Endometrium (tissue), 2 donors: ENCODE data around the gene GNB2.

ENCODE experiments used
- FAIRE-seq: peaks from 2 replicates; lab custom pipeline; 2012; peaks lifted over from hg19 to GRCh38; lab: Jason Lieb, UNC
- donor health status: control.
- donor health status: control.

Gene GNB2

DNA sequence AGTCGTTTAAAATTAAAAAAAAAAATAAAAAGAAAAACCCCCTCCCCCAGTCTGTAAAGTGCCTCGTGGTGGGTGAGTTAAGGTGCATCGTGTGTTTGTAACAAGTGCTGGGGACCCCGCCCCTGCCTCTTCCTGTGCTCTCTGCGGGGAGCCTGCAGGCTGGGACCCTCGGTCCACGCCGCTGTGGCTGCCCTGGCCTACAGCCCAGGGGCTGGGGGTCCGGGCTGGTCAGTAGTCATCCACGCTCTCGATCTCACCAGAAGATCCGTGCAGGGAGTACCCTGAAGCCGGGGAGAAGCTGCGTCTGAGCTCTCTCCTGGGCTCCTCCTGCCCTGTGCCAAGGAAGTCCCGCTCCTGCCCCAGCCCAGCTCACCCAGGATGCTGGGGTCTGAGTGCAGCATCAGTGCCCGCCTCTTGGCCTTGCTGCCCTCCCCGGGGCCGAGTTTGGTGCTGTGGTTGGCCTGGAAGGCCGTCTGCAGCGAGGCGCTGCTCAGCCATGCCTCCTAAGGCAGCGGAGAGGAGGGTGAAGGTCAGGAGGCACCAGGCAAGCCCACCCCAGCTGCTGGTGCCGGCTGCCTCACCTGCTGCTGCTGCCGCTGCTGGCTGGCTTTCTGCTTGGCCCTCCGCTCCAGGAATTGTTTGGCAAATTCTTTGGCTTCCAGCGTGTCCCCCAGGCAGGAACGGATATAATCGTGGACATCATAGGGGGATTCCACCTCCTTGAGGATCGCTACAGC lies 8.1 kb downstream of the GNB2 start:
- FAIRE-seq = no peak

DNA sequence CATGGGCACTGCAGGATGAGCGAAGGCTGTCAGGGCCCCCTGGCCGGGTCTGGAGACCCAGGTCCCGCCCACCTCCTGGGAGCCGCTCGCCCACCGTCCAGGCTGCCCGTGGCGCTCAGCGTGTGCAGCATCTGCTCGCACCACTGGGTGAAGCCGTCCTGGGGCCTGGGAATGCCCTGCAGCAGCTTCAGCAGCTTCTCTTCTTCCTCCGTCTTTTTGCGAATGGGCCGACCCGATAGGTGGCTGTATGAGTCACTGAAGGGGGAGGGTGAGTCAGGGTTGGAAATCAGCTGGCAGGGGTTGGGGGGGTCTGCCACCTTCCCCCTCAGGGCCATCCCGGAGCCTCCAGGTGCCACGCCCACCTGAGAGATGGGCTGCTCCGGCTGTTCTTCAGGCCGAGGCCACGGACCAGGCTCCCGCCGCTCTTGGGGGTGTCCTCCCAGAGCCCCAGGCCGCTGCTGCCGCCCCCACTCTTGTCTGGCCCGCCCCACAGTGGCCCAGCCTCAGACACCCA lies 8.7 kb downstream of the GNB2 start:
- FAIRE-seq = no peak

DNA sequence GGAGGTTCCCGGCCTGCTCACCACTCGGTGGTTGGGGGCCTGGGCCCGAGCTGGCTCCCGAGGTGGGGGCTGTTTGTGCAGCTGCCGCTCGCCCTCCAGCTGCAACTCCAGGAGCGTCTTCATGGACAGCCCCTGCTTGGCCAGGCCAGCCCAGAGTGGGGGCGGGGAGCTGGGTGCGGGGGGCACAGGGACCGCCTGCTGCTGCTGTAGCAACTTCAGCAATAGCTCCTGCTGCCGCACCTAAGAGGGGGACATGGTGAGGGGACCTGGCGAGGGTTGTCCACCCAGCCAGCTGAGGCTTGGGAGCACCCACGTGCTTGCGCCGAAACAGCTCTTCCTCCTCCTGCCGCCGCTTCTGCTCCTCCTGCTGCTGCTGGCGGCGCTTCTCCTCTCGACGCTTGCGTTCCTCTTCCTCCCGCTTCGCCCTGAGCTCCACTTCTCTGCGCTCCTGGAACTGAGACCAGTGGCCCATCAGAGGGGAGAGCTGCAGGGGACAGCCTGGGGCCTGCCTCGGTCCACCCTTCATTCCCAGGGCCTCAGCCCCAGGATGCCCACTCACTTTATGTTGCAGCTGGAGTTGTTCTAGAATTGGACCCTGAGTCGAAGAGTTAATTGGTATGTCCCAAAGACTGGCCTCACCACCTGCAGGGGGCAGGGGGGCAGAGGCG lies 9.6 kb downstream of the GNB2 start:
- FAIRE-seq = no peak

DNA sequence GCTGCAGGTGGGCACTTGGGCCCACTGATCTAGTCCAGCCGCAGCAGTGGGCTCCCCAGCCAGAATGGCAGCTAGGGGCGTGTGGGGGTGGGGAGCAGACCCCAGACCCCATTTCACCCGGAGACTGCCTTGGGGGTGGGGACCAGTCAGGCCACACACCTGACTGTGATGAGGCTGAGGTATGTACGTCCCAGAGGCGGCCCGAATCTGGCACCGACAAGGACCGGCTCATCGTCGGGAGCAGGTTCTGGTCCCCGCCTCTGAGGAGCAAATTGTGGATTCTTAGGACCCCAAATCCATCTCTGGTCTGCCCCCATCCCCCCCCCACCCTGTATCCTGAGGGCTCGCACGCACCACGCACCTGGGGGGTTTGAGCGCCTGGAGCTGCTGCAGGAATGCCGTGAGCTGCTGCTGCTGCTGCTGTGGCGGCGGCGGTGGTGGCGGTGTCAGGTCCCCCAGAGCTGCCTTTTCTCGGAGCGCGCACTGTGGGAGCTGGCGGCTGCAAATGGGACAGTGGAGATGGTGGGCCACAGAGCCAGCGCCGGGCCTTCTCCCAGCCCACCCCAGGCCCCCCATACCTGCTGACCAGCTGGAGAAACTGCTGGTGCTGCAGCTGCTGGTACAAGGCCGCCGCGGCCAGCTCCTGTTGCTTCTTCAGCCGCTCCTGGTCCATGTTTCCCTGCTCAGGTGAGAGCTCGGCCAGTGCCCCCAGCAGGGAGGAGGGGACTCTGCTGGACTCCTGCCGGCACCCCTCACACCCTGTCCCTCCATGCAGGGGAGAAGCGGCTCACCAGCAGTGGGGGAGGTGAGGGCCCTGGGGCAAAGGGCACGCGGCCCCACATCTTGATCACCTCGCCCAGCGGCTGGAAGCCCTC lies 10.4 kb downstream of the GNB2 start:
- no peak for FAIRE-seq

DNA sequence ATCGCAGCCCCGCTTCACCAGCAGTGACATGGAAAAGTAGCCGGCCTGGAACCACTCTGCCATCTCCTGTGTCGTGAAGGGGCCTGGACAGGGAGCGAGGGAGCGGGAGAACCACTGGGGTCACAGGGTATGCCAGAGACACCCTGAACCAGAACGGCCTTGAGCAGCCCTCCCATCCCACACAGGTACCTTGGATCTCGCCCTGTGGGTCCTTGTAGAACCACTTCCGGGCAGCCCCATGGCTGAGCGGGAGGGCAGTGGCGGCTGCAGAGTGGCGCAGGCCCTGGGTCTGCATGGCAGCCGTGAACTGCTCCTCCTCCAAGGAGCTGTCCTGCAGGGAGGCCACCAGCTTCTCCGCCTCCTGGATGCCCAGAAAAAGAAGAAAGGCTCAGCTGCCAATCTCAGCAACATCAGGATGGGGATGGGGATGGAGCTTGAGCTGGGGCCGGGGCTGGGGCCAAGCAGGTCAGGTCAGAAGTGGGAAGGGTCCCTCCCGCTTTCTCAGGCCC lies 11.0 kb downstream of the GNB2 start:
- FAIRE-seq = no peak

DNA sequence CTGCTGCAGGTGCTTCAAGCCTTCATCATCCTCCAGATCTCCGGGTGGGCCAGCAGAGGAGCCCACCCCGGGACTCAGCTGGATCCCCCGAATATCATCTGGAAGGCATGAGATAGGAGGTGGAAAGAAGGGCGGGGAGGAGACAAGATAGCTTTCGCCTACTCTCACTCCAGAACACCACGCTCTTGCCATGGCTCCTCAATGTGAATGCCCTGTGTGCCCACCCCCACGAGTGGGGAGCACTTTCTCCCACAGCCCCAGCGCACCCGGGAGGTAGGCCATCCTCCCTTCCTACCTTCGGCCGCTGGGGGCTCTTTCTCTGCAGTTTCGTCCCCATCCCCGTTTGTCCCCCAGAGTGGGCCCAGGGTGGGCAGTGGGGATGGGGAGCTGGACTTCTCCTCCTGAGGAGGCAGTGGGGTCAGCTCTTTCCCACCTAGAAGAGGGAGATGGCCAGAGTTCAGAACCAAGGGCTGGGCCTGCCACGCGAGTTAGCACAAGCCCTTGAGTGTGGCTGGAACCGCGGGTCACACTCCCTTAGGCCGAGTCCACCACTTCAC lies 11.6 kb downstream of the GNB2 start:
- no peak for FAIRE-seq

DNA sequence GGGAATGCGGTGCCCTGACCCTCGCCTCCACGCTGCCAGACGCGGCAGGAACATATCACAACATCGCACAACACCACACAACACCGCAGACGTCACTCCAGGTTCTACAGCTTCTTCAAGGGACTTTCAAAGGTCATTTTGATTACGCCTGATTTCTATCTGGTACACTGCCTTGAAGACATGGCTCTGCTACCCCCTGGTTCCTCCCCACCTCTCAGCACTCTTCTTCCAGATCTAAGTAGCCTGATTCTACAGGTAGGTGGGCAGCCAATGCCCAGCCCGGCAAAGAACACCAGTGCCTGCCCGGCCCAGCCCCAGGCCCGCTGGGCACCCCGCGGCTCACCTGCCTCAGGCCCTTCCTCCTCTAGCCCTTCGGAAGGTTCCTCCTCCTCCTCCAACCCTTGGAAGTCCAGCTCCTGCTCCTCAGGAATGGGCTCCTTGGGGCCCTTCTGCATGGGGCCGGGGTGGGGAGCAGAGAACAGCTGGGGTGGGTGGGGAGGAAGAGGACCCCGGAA lies 12.1 kb downstream of the GNB2 start:
- FAIRE-seq = no peak

DNA sequence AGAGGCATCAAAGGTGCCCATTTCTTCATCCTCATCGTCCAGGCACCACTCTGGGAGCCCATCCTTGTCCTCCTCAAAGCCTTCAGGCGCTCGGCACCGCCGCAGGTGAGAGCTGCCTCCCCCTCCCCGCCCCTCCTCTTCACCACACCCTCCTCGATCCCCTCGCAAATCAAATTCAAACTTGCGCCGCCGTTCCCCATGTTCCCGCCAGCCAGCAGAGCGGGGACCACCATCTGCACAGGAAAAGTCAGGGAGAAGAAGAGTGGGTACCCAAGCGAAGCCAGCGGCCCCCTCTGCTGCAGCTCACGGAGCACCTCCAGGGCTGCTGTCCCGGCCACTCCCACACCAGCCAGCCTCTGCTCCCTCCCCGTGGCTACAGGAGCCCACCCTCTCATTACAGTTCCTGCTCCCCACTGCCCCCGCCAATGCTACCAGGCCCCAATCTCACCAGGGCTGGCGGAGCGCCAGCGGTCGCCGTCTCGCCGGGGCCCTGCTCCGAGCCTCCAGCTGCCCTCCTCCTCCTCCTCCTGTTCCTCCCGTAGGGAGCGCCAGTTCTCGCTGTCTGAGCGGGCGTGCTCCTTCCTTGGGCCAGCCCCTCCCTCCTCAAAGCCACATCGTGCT lies 12.8 kb downstream of the GNB2 start:
- FAIRE-seq = no peak

DNA sequence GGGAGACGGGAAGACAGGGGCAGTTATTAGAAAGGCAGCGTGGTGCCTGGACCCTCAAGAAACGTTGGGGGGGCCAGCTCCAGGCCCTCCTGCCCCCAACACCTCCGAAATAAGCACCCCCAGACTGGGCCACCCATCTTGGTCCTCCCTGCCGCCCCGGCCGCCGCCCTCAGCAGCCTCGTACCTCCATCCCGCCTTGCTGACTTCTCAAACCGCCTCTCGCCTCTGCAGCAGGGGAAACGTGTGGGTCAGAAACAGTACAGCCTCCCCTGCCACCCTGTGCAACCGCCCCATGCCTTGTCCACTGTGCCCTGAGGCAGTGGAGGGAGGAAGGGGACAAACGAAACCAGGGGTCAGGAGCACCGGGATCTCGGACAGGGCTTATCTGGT lies 13.3 kb downstream of the GNB2 start:
- no peak for FAIRE-seq

DNA sequence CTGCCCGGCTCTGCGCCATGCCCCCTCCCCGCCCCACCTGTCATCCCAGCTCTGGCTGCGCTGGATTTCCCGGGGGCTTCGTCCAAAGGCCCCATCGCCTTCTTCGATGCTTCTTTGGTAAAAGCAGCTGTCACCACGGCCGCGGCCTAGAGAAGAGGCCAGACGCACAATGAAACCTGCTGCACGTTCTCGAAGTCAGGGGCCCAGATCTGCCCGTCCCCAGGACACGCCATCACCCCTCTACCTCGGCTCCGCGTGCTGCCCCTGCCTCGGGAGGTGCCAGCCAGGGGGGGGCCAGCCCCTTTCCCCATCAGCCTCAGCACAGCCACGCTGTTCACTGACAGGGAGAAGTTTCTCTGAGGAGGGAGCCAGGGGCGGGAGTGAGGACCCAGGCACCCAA lies 13.7 kb downstream of the GNB2 start:
- no peak for FAIRE-seq

DNA sequence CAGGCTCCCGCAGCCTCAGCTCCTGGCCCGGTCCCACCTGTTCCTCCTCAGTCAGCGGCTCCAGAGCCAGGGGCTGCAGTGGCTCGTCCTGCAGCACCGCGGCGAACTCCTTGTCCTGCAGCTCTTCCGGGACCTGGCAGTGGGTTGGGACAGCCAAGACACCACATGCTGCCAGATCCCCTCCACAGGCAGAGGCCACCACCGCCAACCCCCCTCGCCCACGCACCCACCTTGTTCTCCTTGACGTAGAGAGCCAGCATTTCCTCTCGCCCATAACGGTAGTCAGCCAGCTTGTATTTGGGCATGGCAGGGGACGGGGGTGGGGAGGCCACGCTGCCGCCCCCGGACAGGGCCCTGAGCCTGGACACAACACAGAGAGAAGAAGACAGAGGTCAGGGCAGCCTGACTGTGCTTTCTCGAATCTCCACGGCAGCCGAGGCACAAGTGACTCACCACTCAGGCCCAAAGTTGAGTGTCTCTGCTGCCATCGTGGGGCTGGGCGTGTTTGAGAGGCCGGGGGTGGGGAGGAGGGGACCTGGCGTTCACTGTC lies 14.3 kb downstream of the GNB2 start:
- FAIRE-seq = no peak

DNA sequence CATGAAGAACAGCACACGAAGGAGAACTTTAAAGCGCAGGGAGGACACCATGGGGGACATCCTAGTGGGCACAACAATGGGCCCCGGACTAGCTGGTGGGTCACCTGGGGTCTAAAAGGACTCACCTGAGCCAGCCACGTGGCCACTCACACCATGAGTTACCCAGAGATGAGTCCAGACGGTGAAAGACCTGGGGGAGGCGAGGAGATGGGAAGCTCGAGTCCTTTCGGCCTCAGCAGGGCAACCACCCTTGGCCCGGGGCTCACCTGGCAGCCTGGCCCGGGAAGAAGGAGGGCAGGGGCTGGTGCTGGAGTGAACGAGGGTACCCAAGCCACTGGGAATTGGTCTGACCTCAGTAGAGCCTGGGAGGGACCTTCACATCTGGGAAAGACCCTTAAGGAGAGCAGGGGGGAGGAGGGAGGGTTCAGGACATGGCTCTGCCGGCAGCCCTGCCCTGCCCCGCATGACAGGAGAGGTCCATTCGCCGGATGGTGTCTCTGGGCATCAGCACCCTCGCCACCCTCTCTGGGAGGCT lies 14.9 kb downstream of the GNB2 start:
- no peak for FAIRE-seq

DNA sequence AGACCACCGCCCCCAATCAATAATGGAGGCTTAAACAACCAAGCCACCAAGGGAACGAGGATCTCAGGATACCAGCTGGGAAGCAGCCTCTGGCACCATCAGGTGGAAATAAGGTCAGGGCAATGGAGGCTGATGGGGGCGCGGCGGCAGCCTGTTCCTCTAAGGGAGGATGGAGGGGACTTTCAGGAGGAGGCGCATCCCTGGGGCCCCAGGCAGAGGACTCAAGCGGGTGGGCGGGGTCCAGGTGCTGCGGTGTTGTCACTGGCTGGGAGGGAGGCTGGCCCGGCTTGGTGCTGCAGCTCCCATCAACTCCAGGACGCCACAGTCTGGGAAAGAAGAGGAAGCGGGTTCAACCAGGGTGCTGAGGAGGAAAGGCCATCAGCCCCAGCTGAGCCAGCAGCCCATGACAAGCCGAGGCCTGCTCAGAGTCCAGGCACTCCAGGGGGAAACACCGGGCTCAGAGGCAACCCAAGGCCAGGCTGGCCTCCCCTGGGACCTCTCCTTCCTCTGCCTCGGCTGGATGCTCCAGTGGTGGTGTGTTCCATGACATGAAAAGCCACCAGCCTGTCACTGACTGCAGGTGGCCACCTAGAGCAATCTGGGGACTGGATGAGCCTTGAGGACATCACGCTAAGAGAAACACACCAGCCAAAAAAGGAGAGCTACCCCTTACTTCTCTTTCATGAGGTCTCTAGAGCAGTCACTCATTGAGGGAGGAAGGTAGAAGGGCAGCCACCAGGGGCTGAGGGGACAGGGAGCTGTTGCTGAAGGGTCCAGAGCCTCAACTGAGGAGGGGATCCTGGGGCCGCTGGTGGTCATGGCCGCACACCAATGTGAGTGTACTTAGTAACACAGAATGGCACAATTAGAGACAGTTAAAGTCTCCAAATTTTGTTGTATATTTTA lies 15.9 kb downstream of the GNB2 start:
- FAIRE-seq = no peak

DNA sequence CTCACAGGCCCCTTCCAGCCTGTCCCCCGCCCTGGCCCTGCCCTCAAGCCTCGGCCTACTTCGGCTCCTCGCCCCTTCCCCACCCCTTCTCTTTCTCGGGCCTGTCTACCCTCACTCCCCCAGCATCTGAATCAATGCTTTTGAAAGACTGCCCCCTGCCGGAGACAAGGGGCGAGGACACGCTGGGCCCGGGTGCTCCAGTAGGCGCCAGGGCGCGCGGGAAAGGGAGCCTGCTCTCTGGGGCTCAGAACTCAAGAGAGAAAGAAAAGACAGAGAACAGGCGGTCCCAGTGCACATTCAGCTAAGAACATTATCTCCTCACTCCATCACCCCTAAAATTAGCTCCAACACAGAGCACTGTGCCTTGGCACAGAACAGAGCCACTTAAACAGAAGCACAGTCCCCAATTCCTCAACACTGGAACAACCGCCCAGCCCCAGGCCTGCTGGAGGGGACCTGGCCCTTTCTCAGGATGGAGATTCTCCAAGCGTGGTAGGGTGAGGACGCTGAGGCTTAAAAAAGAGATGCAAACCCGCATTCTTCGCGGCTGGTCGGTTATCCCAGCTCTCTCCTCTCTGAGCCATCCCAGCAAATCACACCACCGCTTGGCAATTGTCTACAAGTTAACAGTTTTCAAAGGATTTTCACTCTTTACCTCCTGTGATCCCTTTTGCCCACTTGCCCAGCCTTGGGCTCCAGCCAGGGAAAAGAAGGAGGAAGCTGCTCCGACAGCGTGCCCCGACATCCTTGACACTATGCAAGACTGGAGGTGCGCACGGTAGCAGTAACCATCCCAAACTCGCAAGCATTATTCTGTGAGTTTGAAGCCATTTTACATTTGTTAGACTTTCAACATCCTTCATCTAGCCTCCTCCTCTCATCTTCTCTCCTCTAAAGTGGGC lies 18.4 kb downstream of the GNB2 start:
- FAIRE-seq = no peak

DNA sequence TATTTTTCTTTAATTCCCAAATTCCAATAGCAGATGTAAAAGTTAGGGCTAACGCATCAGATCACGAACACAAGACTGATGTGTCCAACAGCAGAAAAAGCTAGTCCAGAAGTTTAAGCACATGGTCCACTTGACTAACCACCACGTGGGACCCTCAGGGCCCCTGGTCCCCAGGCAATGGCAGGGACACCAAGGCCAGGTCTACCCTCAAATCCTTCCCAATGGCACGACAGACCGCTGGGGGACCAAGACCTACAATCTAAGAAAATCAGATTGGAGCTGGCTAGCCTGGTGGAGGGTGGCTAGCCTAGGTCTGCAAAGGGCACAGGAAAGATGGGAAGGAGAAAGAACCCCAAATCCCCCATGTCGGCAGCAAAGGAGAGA lies 19.0 kb downstream of the GNB2 start:
- no peak for FAIRE-seq

DNA sequence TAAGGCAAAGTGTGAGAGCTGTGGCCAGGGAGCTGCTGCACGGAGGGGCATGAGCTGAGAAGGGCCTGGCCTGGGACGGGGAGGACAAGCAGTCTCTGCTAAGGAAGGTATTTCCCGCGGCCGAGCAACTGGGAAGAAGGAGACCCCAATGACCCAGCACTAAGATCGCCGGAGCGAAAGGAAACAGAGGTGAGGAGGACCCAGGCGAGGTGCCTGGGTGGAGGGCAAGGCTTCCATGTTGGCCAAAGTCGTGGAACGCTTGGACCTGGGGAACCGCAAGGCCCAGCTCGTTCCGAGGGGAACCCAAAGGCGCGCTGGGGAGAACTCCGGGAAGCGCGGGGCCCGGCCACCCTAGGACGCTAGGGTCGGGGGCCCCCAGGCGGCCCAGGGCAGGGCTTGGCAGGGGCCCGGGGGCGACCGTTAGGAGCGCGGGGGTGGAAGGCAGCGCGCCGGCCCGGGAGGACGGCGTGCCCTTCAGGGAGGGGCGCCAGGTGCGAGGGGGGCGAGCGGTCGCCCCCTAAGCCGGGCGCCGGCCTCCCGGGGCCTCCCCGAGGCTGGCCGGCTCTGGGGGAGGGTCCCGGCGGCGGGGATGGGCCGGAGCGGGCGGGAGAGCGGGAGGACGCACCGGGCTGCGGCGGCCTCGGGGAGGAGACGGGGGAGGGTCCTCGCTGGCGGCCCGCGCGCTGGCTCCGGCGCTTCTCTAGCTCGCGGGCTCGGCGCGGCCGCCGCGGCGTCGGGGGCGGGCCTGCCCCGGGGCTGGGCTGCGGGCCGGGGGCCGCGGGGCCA lies 20.0 kb downstream of the GNB2 start:
- no peak for FAIRE-seq

DNA sequence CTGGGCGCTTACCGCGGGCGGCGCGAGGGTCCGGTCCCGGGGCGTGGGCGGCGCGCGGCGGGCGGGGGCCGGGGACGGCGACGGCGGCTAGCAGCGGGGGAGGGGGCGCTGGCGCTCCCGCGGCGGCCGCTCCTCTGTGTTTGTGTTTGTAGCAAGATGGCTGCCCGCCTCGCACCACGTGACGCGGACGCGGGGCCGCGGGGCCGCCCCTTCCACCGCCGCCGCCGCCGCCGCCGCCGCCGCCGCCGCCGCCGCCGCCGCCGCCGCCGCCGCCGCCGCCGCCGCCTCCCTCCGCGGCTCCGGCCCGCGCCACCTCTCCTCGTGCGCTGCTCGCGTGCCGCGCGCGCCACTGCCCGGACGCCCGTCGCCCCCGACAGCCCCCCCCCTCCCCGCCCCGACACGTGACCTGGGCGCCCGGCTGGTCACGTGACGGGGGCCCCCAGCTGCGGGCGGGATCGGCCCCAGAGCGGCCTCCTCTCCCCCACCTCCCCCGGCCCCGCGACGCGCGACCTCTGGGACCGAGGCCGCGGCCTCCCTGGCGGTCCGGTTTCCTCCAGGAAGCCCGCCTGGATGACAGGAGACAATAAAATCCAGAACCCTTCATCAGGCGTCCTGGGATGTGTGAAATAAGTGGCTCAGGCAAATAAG lies 20.7 kb downstream of the GNB2 start, which contains the start of gene GIGYF1:
TSS of gene GIGYF1 (minus strand) at position 153 of the 648 bp plus-strand sequence. CDS start 6,012 bp downstream, outside the sequence.
- no peak for FAIRE-seq
